Measurements from ENCODE around the gene TANK.
"Not testable (repeated sequence)": the region's sequence is repeated elsewhere in the genome, so short reads cannot be mapped to it uniquely, and the experiment has no call there.

TANK gene

DNA sequence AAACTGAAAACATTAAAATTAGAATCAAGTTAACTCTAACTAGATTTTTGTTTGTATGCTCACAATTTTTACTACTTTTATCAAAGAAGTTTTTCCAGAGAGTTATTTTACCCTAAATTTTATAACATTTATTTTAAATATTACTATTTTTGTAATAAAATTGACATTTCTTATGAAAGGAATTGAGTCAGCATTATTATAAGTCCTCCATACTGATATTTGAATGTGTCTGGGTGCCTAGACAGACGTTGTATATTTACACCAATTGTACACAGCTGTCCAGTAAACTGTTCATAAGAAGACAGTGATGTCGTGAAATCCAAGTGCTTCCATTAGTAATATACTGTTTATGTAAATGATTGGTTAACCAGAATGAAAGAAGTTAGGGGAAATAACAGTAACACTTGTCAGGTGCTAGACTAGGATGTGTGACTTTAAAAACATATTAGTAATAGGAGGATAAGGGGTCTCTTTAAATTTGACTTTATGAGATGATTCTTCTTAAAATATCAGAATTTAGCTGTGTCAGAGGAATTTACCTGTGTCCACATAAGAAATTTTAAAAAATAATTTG is 73.7 kb downstream of the TANK start:
- DNase-seq: no peak

- DNase-seq: no peak
Measured at GRCh38 chr2:161234627-161235026, 74.4 kb downstream of the TANK start.

GRCh38 chr2:161237392-161238264 is 77.4 kb downstream of the TANK start:
- peak; percentile 69 for DNase-seq

GRCh38 chr2:161238265-161238559 is 78.0 kb downstream of the TANK start:
- no peak for DNase-seq

DNA sequence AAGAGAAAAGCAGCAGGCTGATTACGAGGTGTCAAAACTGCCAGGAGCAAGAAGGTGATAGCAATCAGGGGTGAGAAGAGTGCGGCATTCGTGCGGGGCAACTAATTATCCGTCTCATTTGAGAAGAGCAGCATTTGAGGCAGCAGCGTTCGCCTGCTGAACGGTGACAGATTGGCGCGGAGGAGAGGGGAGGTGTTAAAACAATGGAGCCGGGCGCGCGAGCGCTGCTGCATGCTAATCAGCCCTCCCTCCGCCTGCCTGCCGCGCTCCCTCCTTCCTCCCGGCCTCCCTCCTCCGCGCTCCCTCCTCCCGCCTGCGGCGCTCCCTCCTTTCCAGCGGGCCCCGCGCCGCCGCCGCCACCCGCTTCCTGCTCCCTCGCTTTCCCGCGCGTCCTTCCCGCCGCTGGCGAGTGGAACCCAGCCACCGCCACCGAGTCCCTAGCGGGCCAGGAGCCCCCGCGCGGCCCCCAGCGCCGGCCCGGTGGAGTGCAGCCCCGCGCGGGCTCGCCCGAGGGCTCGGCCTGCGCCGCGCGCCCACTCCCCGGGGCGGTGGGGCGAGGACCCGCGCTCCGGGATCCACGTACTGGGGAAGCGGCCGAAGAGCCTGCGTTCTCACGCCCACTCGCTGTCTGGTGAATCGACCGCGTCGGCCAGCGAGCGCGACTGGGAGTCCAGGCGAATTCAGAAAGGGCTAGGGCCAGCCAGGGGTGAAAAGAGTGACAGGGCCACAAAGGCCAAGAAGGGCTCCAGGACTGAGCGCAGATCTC is 78.5 kb downstream of the TANK start:
- peak; percentile 22 for DNase-seq

GRCh38 chr2:161239326-161240109 is 79.3 kb downstream of the TANK start:
- DNase-seq: no peak

GRCh38 chr2:161241894-161242293 is 81.7 kb downstream of the TANK start:
- no peak for DNase-seq

GRCh38 chr2:161243312-161243711 is 83.1 kb downstream of the TANK start:
- no peak for DNase-seq

DNA sequence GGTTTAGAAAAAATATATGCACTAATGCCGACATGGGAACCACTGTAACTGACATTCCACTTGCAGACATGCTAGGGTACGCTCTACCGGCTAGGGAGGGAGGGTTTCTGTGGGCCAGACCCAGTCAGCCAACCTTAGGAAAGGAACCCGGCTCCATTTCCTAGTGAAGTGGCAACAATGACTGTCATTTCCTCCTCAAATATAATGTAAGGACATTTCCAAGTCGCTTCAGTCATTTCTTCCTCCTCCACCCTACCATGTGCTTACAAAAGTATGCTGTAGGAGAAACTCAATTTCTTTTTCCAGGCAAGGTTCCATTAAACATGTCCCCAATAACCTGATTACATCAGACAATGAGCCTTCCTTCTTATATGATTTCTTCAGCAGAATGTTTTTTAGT is 83.7 kb downstream of the TANK start:
- no peak for DNase-seq

DNA sequence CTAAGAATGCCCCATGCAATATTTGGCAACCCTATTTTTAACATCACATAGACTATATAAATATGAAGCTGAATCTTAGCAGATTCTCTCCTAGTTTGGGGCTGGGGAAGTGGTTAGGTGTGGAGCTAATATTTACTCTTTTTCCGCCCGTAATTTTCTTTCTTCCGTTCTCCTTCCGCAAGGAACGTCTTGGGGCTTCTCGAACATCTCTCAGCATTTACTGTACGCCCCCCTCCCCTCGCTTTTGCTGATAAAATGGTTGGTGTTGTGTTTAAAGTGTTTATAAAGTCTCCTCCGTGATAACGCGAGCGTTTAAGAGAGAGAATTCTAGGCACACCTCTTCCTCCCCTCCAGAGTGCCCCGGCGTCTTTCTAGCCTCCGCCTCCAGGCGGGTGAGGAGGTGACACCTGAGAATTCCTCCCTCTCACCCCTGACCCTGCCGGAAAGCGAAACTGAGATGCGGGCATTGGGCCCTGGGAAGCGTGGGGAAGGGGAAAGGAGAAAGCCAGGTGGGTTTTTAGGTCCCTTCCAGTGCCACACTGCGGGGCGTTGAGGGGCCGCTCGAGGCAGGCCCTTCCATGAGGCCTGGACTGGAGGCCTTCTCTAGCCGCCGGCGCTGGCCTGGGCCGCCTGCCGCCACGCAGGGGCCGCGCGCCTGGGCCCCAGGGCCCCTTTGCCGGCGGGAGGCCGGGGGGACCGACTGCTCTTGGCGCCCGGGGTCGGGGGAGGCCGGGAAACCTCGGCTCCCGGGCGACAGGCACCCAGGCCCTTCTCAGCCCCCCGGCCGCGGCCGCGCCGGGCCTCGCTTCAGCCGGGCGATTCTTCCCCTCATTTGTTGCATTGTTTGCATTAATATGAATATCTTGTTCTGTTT is 84.4 kb downstream of the TANK start:
- peak; percentile 13 for DNase-seq

GRCh38 chr2:161245261-161245553 is 85.0 kb downstream of the TANK start:
- DNase-seq: no peak

DNA sequence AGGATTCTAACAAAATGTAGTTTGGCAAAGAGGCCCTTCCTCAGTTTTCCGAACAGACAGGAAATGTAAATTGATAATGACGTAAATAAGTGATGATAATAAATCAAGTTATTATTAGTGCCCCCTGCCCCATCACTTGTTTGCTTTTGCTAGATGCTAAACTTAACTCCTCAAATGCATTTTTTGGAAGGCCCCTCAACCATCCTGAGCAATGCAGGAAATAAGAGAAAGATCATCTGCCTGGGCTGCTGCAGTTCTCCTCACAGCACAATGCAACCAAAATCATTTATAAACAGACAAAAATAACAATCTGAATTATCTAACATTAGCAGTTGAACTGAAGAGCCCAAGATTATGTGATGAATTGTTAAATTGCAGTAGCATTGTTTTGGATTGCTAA is 85.4 kb downstream of the TANK start:
- DNase-seq: no peak

- DNase-seq: peak; percentile 82
Measured at GRCh38 chr2:161246281-161246680, 86.1 kb downstream of the TANK start.

GRCh38 chr2:161250864-161251436 is 90.7 kb downstream of the TANK start:
- DNase-seq: peak; percentile 76

- no peak for DNase-seq
Measured at GRCh38 chr2:161257123-161257952, 97.1 kb downstream of the TANK start.

- DNase-seq: no peak
Measured at GRCh38 chr2:161265874-161266273, 105.6 kb downstream of the TANK start.

- DNase-seq: no peak
Measured at GRCh38 chr2:161269111-161269510, 108.9 kb downstream of the TANK start.

DNA sequence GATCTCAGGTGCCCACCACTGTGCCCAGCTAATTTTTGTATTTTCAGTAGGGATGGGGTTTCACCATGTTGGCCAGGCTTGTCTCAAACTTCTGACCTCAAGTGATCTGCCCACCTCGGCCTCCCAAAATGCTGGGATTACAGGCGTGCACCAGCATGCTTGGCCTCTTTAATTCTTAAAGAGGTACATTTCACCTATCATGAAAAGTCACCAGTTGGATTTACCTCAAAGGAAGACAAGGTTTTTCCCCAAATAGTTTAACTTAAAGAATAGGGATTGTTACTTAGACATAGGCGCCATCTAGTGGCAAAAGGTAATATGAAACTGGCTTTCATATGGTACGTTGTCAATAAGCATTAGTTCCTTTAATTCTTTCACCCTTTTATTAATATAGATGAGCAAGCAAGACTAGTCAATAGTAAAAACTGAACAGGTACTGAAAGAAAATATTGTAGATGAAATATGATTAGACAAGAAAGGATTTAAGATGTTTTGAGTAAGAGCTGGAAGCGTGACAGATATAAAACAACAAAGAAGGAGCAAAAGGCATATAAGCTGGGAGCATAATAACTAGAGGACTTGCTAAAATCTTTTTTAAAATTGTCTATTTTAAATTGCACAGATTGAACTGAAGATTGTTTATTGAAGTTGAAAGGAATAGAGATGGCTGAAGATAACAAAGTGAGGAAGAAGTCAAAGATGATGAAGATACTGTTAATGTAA is 113.0 kb downstream of the TANK start:
- peak; percentile 63 for DNase-seq

DNA sequence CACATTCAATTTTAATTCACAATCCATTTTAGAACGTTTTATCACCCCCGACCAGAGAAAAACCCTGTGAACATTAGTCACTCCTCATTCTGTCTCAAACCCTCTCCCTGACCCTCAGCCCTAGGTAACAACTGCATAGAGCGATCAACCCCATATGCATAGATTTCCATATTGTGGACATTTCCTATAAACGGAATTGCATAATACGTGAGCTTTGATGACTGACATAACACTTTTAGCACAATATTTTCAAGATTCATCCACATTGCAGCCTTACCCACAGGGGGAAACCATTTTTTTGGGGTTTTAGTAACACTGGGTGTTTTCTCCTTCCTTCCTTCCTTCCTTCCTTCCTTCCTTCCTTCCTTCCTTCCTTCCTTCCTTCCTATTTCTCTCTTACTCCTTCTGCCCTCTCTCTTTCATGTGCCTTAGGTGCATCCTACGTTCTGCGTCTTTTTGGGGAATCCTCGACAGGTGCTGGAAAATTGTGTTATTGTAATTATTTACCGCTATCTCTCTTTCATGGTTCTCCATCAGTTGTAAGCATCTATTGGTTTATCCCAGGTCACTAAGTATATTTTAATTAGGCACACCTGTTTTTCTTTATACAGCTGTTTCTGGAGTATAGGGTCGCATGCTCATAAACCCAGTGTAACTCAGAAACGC is 118.5 kb downstream of the TANK start:
- DNase-seq: not testable (repeated sequence)
